ENCODE results near the gene FAM20C. TPM values are rescaled to one million over a fixed set of nuclear protein-coding genes. Genes with fewer than 3 reads are reported as not detected.

FAM20C gene
- total RNA-seq, 1 experiment from 2014 or later = 62.4 TPM

GRCh38 chr7:279821-280220, 87.5 kb downstream of the FAM20C start:
- Histone ChIP-seq H3K36me3 (ENCODE audit: control insufficient read depth, insufficient read depth, low read length) (no peaks in the 10 kb centered on the region), H3K9me3 (ENCODE audit: control insufficient read depth, insufficient read depth, low read depth, low read length) (no peaks in the 10 kb centered on the region), H3K27ac (ENCODE audit: low read length) (no peak overlapping the region), H3K4me3 (ENCODE audit: low read depth in 2 of 2, low read length in 2 of 2) (no peak overlapping the region), H3K27me3 (ENCODE audit: control insufficient read depth, insufficient read depth, low read length) (peaks cover 9% of the 10 kb centered on the region), H3K4me1 (ENCODE audit: control insufficient read depth, insufficient read depth, low read length) (no peaks in the 10 kb centered on the region)
- DNase-seq (ENCODE audit: low read depth, low spot score) (no peak), ATAC-seq (no peak)
- intact Hi-C loops (cut with micrococcal nuclease; ENCODE audit: unreplicated experiment) = no loop called here
- CTCF ChIA-PET = no interaction called here
- in situ Hi-C loops (cut with HindIII; ENCODE audit: low pct_unique_long_range_greater_than_20kb, low sequenced_read_pairs) = no loop called here
- BruUV-seq (replicated peaks) = no TSS peak
- TF ChIP-seq SIN3A (IDR thresholded peaks at IDR 0.05; ENCODE audit: borderline replicate concordance, insufficient read depth, low read depth, low read length) = no peak
- TF ChIP-seq TCF7L2 (IDR thresholded peaks at IDR 0.05; ENCODE audit: low read depth, low read length) = no peak
- no peak for TF ChIP-seq CTCF (IDR thresholded peaks at IDR 0.05)
- TF ChIP-seq REST (IDR thresholded peaks at IDR 0.05; ENCODE audit: insufficient read depth in 1 of 2, low read depth in 2 of 2, low read length in 1 of 2) = no peak
- no peak for TF ChIP-seq POLR2AphosphoS5 (IDR thresholded peaks at IDR 0.05; ENCODE audit: low read depth, low read length)
- POLR2A ChIA-PET = no interaction called here

- POLR2A ChIA-PET = no interaction called here
- Histone ChIP-seq H3K27me3 (ENCODE audit: control insufficient read depth, insufficient read depth, low read length) (peaks cover 11% of the 10 kb centered on the region), H3K36me3 (ENCODE audit: control insufficient read depth, insufficient read depth, low read length) (no peaks in the 10 kb centered on the region), H3K9me3 (ENCODE audit: control insufficient read depth, insufficient read depth, low read depth, low read length) (no peaks in the 10 kb centered on the region), H3K4me3 (ENCODE audit: low read depth in 2 of 2, low read length in 2 of 2) (no peak overlapping the region), H3K4me1 (ENCODE audit: control insufficient read depth, insufficient read depth, low read length) (peaks cover 6% of the 10 kb centered on the region; the same call in 1 of the 2 replicates), H3K27ac (ENCODE audit: low read length) (no peak overlapping the region)
- BruUV-seq (replicated peaks) = no TSS peak
- CTCF ChIA-PET = no interaction called here
- in situ Hi-C loops (cut with HindIII; ENCODE audit: low pct_unique_long_range_greater_than_20kb, low sequenced_read_pairs) = no loop called here
- DNase-seq (ENCODE audit: low read depth, low spot score) = no peak
- no peak for TF ChIP-seq SIN3A (IDR thresholded peaks at IDR 0.05; ENCODE audit: borderline replicate concordance, insufficient read depth, low read depth, low read length)
- TF ChIP-seq REST (IDR thresholded peaks at IDR 0.05; ENCODE audit: insufficient read depth in 1 of 2, low read depth in 2 of 2, low read length in 1 of 2) = no peak
- ATAC-seq = no peak
- intact Hi-C loops (cut with micrococcal nuclease; ENCODE audit: unreplicated experiment) = no loop called here
Observed at GRCh38 chr7:280461-280860, 88.1 kb downstream of the FAM20C start.

Measured in Panc1 (cell line).